Effector memory CD8-positive, alpha-beta T cell (primary cell): Measurements from ENCODE around the gene SLX4.
A peak's percentile ranks its signal among the peaks of the same experiment; 100 is the strongest.

Experiments used
- ATAC-seq: fragments of 150-1000 bp; cut with Tn5 transposase; replicated peaks from 2 replicates; pipeline ENCODE4 v1.10.0; 2021; ENCODE audit warnings: mild to moderate bottlenecking, moderate library complexity
- DNase-seq, 3 experiments: peaks; one replicate each; pipeline ENCODE4 v3.0.0; 2021
- H3K27ac Mint-ChIP-seq, 2 donors: one replicate each; pipeline ENCODE4 v1.8.0; 2022; ENCODE audit warnings: mild to moderate bottlenecking in 2 of 2, mixed read lengths in 2 of 2, moderate library complexity in 2 of 2
- H3K27me3 Mint-ChIP-seq, 2 donors: one replicate each; pipeline ENCODE4 v1.8.0; 2022; ENCODE audit warnings: mixed read lengths in 2 of 2
- H3K36me3 Mint-ChIP-seq: one replicate; pipeline ENCODE4 v1.8.0; 2022; ENCODE audit warnings: mild to moderate bottlenecking, moderate library complexity, mixed read lengths; ENCODE audit not compliant: insufficient read depth
- H3K4me1 Mint-ChIP-seq, 2 donors: one replicate each; pipeline ENCODE4 v1.8.0; 2022; ENCODE audit warnings: low read depth in 2 of 2, mixed read lengths in 2 of 2
- H3K4me3 Mint-ChIP-seq, 2 donors: one replicate each; pipeline ENCODE4 v1.8.0; 2022; ENCODE audit warnings: mild to moderate bottlenecking in 2 of 2, mixed read lengths in 2 of 2, moderate library complexity in 2 of 2
- H3K9me3 Mint-ChIP-seq, 2 donors: one replicate each; pipeline ENCODE4 v1.8.0; 2022; ENCODE audit warnings: mixed read lengths in 2 of 2

SLX4 gene

GRCh38 chr16:3650631-3651265 is 39.3 kb upstream of the SLX4 start:
- Mint-ChIP-seq H3K27me3 (no peaks in the 10 kb centered on the region), H3K4me3 (no peak overlapping the region), H3K36me3 (peaks cover 12% of the 10 kb centered on the region), H3K27ac (peak overlapping the region; percentile 44 to 56), H3K4me1 (peaks cover 2 to 5% of the 10 kb centered on the region in 2 donors), H3K9me3 (no peaks in the 10 kb centered on the region)
- ATAC-seq (no peak), DNase-seq (no peak)

GRCh38 chr16:3646348-3646920 is 35.0 kb upstream of the SLX4 start:
- Mint-ChIP-seq H3K4me1 (no peaks in the 10 kb centered on the region), H3K4me3 (no peak overlapping the region), H3K9me3 (no peaks in the 10 kb centered on the region), H3K36me3 (peaks cover 18% of the 10 kb centered on the region), H3K27me3 (no peaks in the 10 kb centered on the region), H3K27ac (peak overlapping the region; percentile 62 to 71)
- ATAC-seq (no peak), DNase-seq (no peak)

GRCh38 chr16:3645504-3646347 is 34.3 kb upstream of the SLX4 start:
- Mint-ChIP-seq H3K4me3 (no peak overlapping the region), H3K9me3 (no peaks in the 10 kb centered on the region), H3K27me3 (no peaks in the 10 kb centered on the region), H3K36me3 (peaks cover 16% of the 10 kb centered on the region), H3K27ac (peak overlapping the region in 1 of 2 donors; percentile 71), H3K4me1 (no peaks in the 10 kb centered on the region)
- DNase-seq = no peak
- no peak for ATAC-seq

- ATAC-seq (no peak), DNase-seq (no peak)
- Mint-ChIP-seq H3K4me3 (no peak overlapping the region), H3K4me1 (peaks cover 4 to 5% of the 10 kb centered on the region in 2 donors), H3K36me3 (peaks cover 16% of the 10 kb centered on the region), H3K27ac (no peak overlapping the region), H3K9me3 (no peaks in the 10 kb centered on the region), H3K27me3 (no peaks in the 10 kb centered on the region)
Observed at GRCh38 chr16:3645108-3645503, 33.7 kb upstream of the SLX4 start.

- Mint-ChIP-seq H3K27ac (no peak overlapping the region), H3K4me1 (peaks cover 10 to 14% of the 10 kb centered on the region in 2 donors), H3K36me3 (peaks cover 16% of the 10 kb centered on the region), H3K27me3 (no peaks in the 10 kb centered on the region), H3K4me3 (no peak overlapping the region), H3K9me3 (no peaks in the 10 kb centered on the region)
- no peak for DNase-seq
- ATAC-seq = no peak
Observed at GRCh38 chr16:3643095-3643730, 31.8 kb upstream of the SLX4 start.

GRCh38 chr16:3642397-3643094 is 31.1 kb upstream of the SLX4 start:
- Mint-ChIP-seq H3K27ac (no peak overlapping the region), H3K9me3 (no peaks in the 10 kb centered on the region), H3K4me3 (no peak overlapping the region), H3K27me3 (no peaks in the 10 kb centered on the region), H3K4me1 (peaks cover 13 to 18% of the 10 kb centered on the region in 2 donors), H3K36me3 (peaks cover 16% of the 10 kb centered on the region)
- no peak for ATAC-seq
- DNase-seq = no peak

- H3K9me3 Mint-ChIP-seq = no peaks in the 10 kb centered on the region
- no peaks in the 10 kb centered on the region for H3K27me3 Mint-ChIP-seq
- no peak overlapping the region for H3K27ac Mint-ChIP-seq
- peaks cover 13 to 25% of the 10 kb centered on the region in 2 donors for H3K4me1 Mint-ChIP-seq
- peaks cover 16% of the 10 kb centered on the region for H3K36me3 Mint-ChIP-seq
- no peak for DNase-seq
- no peak overlapping the region for H3K4me3 Mint-ChIP-seq
- no peak for ATAC-seq
Observed at GRCh38 chr16:3641801-3642396, 30.5 kb upstream of the SLX4 start.

- no peak for DNase-seq
- Mint-ChIP-seq H3K27ac (peak overlapping the region; percentile 29 to 38), H3K27me3 (no peaks in the 10 kb centered on the region), H3K36me3 (peaks cover 16% of the 10 kb centered on the region), H3K4me3 (no peak overlapping the region), H3K9me3 (no peaks in the 10 kb centered on the region), H3K4me1 (peaks cover 16 to 32% of the 10 kb centered on the region in 2 donors)
- ATAC-seq = no peak
Observed at GRCh38 chr16:3640632-3641501, 29.5 kb upstream of the SLX4 start.

GRCh38 chr16:3640207-3640606 is 28.8 kb upstream of the SLX4 start:
- H3K4me1 Mint-ChIP-seq = peaks cover 16 to 34% of the 10 kb centered on the region in 2 donors
- no peak overlapping the region for H3K4me3 Mint-ChIP-seq
- no peak for ATAC-seq
- DNase-seq = no peak
- H3K27ac Mint-ChIP-seq = no peak overlapping the region
- H3K27me3 Mint-ChIP-seq = no peaks in the 10 kb centered on the region
- peaks cover 16% of the 10 kb centered on the region for H3K36me3 Mint-ChIP-seq
- H3K9me3 Mint-ChIP-seq = no peaks in the 10 kb centered on the region

GRCh38 chr16:3638916-3639644 is 27.7 kb upstream of the SLX4 start:
- H3K9me3 Mint-ChIP-seq = no peaks in the 10 kb centered on the region
- H3K27me3 Mint-ChIP-seq = no peaks in the 10 kb centered on the region
- ATAC-seq (no peak), DNase-seq (no peak)
- peaks cover 10% of the 10 kb centered on the region for H3K36me3 Mint-ChIP-seq
- no peak overlapping the region for H3K27ac Mint-ChIP-seq
- no peak overlapping the region for H3K4me3 Mint-ChIP-seq
- H3K4me1 Mint-ChIP-seq = peaks cover 16 to 34% of the 10 kb centered on the region in 2 donors

- Mint-ChIP-seq H3K4me1 (peaks cover 16 to 34% of the 10 kb centered on the region in 2 donors), H3K4me3 (no peak overlapping the region), H3K27me3 (no peaks in the 10 kb centered on the region)
Observed at GRCh38 chr16:3637371-3637923, 26.0 kb upstream of the SLX4 start.

More at GRCh38 chr16:3637371-3637923, 26.0 kb upstream of the SLX4 start:
- no peaks in the 10 kb centered on the region for H3K9me3 Mint-ChIP-seq
- H3K27ac Mint-ChIP-seq = peak overlapping the region; percentile 4 to 28
- peaks cover 2% of the 10 kb centered on the region for H3K36me3 Mint-ChIP-seq
- no peak for ATAC-seq
- DNase-seq = peak in 1 of 3 experiments; percentile 11
